Thyroid gland (tissue), 4 donors: ENCODE data around the gene DOK3. TPM values are rescaled to one million over a fixed set of nuclear protein-coding genes. Genes with fewer than 3 reads are reported as not detected.

Experiments
- DNase-seq, 2 donors: peaks; one replicate each; pipeline ENCODE4 v3.0.0-alpha.2; 2019
- H3K27ac ChIP-seq, 3 donors: fragments of 200-600 bp; sonication (generic); 1 replicate in 2 of 3; 2 replicates in 1 of 3; pipeline ENCODE4 v1.5.1; 2016 to 2019; ENCODE audit warnings: mild to moderate bottlenecking in 1 of 3, moderate library complexity in 1 of 3
- H3K27me3 ChIP-seq: fragments of 200-600 bp; sonication (generic); one replicate; pipeline ENCODE4 v1.5.1; 2019
- H3K36me3 ChIP-seq, 2 donors: fragments of 200-600 bp; sonication (generic); one replicate each; pipeline ENCODE4 v1.5.1; 2016 to 2019
- H3K4me1 ChIP-seq, 2 donors: fragments of 200-600 bp; sonication (generic); one replicate each; pipeline ENCODE4 v1.5.1; 2017 to 2019
- H3K4me3 ChIP-seq, 3 donors: fragments of 200-600 bp; sonication (generic); replicated peaks in 1 of 3; 1 replicate in 2 of 3; 2 replicates in 1 of 3; pipeline ENCODE4 v1.5.1; 2016; ENCODE audit warnings: mild to moderate bottlenecking in 1 of 3
- H3K9me3 ChIP-seq: fragments of 200-600 bp; sonication (generic); one replicate; pipeline ENCODE4 v1.5.1; 2017
- CTCF ChIP-seq, 6 experiments: fragments of 200-600 bp in 3 of 6; fragments of 450-650 bp in 3 of 6; sonication (generic) in 3 of 6; IDR thresholded peaks; one replicate each; pipeline ENCODE4 v1.5.1; 2016 to 2019; ENCODE audit warnings: antibody characterized with exemption in 6 of 6, mild to moderate bottlenecking in 2 of 6, inconsistent platforms in 1 of 6, moderate library complexity in 1 of 6
- POLR2A ChIP-seq, 2 donors: fragments of 450-650 bp; IDR thresholded peaks; one replicate each; pipeline ENCODE4 v1.6.1; 2017; ENCODE audit warnings: antibody characterized with exemption in 2 of 2, mild to moderate bottlenecking in 2 of 2, moderate library complexity in 1 of 2
- WGBS, 2 donors: methylation state at CpG; one replicate each; pipeline ENCODE4 v1.1.5; 2017; 5-methylcytosine and 5-hydroxymethylcytosine counted together
- intact Hi-C: fragments of 100-400 bp; cut with DNase I; formaldehyde crosslinking; loops from one replicate; pipeline ENCODE4 v1.15.1; 2023
- total RNA-seq, 4 donors: library from RNA; depleted of rRNA; stranded (reverse); fragments of >200 nt; gene quantifications; one replicate each; pipeline ENCODE4 v1.2.3, GENCODE V29; 2016

Gene DOK3
- total RNA-seq, 4 donors from 2014 or later, result 2.0 to 5.9 (median 3.5) TPM

DNA sequence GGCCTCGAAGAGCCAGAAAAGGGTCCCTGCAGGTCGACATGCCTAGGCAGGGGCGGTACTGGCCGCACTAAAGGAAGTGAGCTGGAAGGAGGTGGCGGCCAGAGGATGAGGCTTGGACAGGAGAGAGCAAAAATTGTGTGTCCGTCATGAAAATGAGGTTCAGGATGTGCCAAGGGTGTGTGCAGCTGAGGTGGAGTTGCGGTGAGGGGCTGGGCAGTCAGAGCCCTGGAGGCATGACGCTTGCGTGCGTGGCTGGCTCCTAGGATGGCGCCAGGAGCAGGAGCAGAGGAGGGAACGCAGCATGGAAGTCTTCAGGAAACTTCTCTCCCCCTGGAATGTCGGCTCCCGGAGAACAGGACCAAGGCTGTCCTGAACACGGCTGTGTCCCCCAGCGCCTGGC, 6.7 kb downstream of the DOK3 start:
- TF ChIP-seq CTCF (IDR thresholded peaks at IDR 0.05) (no peak), POLR2A (IDR thresholded peaks at IDR 0.05) (no peak)
- 78 to 83% methylated on average over 12 to 16 of the region's 16 CpGs for WGBS, 2 donors
- Histone ChIP-seq H3K27ac (no peak overlapping the region), H3K9me3 (no peaks in the 10 kb centered on the region), H3K4me3 (no peak overlapping the region), H3K36me3 (no peaks in the 10 kb centered on the region), H3K27me3 (no peaks in the 10 kb centered on the region), H3K4me1 (peaks cover 0 to 7% of the 10 kb centered on the region in 2 donors)
- intact Hi-C loops, result loop anchor here (5.0 to 10.0 kb wide), 3 partner anchors 111 to 388 kb away; no protein-coding TSS in a partner anchor
- no peak for DNase-seq

DNA sequence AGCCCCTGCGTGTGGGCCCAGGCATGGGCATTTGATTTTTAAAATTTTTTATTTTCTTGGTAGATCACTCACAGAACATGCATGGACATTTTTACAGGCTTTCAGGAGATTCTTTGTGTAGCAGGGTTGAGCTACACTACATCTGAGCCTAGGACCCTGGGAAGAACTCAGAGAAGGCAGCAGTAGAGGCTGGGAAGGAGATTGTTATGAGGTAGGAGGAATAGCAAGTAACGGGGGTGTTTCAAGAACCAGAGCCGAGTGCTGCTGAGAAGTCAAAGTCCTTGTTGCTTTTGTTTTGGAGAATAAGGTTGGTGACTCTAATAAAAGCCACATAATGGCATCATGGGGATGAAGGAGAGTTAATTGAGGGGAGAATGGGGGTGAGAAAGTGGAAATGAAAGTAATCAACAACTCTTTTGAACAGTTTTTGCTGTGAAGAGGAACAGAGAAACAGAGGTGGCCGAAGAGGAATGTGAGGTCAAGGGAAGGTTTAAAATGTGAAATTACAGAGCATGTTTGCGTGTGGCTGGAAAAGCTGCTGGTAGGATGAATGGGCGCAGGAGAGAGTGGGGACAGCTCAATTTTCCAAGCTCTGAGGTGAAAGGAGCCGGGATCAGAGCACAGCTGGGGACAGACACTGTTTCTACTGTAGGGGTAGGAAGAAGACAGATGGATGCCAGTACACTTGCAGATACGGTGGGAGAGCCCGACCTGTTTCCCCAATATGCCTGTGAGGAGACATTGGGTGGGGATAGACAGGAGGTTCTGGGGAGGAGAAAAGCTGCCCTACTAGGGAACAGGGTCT, 7.5 kb downstream of the DOK3 start:
- 68 to 71% methylated on average over 9 of the region's 9 CpGs for WGBS, 2 donors
- peaks cover 0 to 9% of the 10 kb centered on the region in 2 donors for H3K4me1 ChIP-seq
- H3K36me3 ChIP-seq, result no peaks in the 10 kb centered on the region
- no peak overlapping the region for H3K4me3 ChIP-seq
- no peak for DNase-seq
- intact Hi-C loops, result loop anchor here (5.0 to 10.0 kb wide), 3 partner anchors 110 to 387 kb away; no protein-coding TSS in a partner anchor
- H3K27me3 ChIP-seq, result no peaks in the 10 kb centered on the region
- H3K9me3 ChIP-seq, result no peaks in the 10 kb centered on the region
- no peak for TF ChIP-seq CTCF (IDR thresholded peaks at IDR 0.05)
- no peak for TF ChIP-seq POLR2A (IDR thresholded peaks at IDR 0.05)
- no peak overlapping the region for H3K27ac ChIP-seq

DNA sequence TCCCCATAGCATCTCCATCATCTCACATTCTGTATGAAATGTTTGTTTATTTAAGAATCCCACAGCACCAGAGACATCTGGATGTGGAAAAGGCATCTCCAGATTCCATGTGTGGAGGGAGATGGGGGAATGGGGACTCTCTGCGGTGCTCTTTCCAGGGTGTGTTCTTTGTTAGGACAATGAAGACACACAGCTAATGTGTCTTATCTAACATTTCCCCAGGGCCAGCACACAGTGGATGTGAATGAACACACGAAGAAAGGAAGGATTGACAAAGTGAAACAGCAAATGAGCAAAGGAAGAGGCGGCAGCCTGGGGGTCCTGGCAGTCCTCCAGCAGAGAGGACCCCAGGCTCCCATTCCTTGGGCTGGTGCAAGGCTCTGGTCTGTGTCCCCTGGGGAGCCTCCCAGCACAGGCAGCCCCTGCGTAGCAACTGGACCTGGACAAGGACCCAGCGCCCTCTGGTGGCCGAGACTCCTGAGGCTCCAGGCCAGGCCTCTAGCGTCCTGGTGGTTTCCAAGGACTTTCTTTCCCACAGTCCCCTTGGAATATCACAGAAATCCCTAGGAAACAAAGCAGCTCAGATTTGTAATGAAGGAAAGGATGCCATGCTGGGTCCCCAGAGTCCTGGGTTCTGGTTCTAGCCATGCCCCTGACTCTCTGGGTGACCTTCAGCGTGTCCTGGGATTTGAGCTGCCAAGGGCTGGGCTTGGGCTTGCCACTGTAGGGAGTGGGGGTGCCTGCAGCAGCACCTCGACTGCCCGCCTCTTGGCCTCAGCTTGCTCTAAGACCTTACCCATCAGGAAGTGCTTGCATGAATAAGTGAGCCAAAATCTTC, 8.7 kb downstream of the DOK3 start:
- peak; percentile 91 for DNase-seq
- H3K9me3 ChIP-seq, result no peaks in the 10 kb centered on the region
- no peak overlapping the region for H3K4me3 ChIP-seq
- H3K27me3 ChIP-seq, result no peaks in the 10 kb centered on the region
- peaks cover 5 to 17% of the 10 kb centered on the region in 2 donors for H3K4me1 ChIP-seq
- H3K36me3 ChIP-seq, result no peaks in the 10 kb centered on the region
- TF ChIP-seq POLR2A (IDR thresholded peaks at IDR 0.05) (no peak), CTCF (IDR thresholded peaks at IDR 0.05) (peak; percentile 81 to 94 (median 88))
- intact Hi-C loops, result loop anchor here (5.0 to 10.0 kb wide), 3 partner anchors 109 to 386 kb away; no protein-coding TSS in a partner anchor
- no peak overlapping the region for H3K27ac ChIP-seq
- 22 to 26% methylated on average over 6 to 10 of the region's 10 CpGs for WGBS, 2 donors

DNA sequence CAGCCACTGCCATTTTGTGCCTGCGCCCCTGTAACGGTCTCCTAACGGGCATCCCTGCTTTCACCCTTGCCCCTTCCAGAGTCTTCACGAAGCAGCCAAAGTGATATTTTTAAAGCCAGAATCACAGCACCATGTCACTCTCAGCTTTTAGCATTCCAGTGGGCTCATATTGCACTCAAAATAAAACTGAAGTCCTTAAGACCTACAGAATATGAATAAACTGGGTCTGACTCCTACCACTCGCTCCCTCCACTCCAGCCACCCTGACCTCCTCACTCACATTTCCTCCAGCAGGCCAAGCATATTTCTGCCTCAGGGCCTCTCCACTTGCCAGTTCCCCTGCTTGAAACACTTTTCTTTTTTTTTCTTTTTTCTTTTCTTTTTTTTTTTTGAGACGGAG, 9.8 kb downstream of the DOK3 start:
- H3K9me3 ChIP-seq, result no peaks in the 10 kb centered on the region
- intact Hi-C loops, result loop anchor here (2.0 to 10.0 kb wide), 4 partner anchors 43 to 385 kb away; no protein-coding TSS in a partner anchor
- TF ChIP-seq POLR2A (IDR thresholded peaks at IDR 0.05) (no peak), CTCF (IDR thresholded peaks at IDR 0.05) (no peak)
- no peaks in the 10 kb centered on the region for H3K27me3 ChIP-seq
- H3K4me3 ChIP-seq, result no peak overlapping the region
- H3K36me3 ChIP-seq, result no peaks in the 10 kb centered on the region
- no peak overlapping the region for H3K27ac ChIP-seq
- H3K4me1 ChIP-seq, result peaks cover 10 to 28% of the 10 kb centered on the region in 2 donors
- 73 to 90% methylated on average over 6 of the region's 6 CpGs for WGBS, 2 donors
- no peak for DNase-seq
